ENCODE measurements around the gene SPN. TPM values are rescaled to one million over a fixed set of nuclear protein-coding genes. Genes with fewer than 3 reads are reported as not detected.
A peak's percentile ranks its signal among the peaks of the same experiment; 100 is the strongest.
"Not testable (repeated sequence)": the region's sequence is repeated elsewhere in the genome, so short reads cannot be mapped to it uniquely, and the experiment has no call there.

Gene SPN
- total and polyA plus RNA-seq, 9 of the 15 experiments (the other 6 are each of a cell fraction or from before 2014, with no cell fraction given) = 24.3 to 225 (median 79.4) TPM

DNA sequence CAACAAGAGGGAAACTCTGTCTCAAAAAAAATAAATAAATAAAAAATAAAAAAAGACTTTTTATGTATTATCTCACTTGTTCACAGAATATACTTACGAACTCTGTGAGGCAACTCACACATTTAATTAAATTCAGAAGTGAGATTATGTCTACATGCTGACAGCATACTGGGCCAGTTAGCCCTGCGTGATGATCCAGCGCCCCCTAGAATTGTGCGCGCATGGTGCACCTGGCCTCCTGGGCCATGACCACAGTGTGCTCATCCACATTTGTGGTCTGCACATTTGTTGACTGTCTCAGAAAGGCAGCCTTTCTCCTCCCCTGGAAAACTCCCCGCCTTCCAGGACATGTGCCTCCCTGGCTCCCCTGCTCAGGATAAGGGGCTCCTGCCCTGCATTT is 42.5 kb upstream of the SPN start:
- DNase-seq (ENCODE audit: extremely low read depth in 1 of 4, low spot score in 3 of 4) (peak in 3 of 4 experiments; percentile 15 to 81 (median 30)), ATAC-seq (peak; percentile 83)
- H3K4me3 ChIP-seq; H3K9me1 ChIP-seq (ENCODE audit: control insufficient read depth, insufficient read depth, low read length); in situ Hi-C loops (cut with MboI); H3K36me3 ChIP-seq (ENCODE audit: control insufficient read depth, insufficient read depth, low read length); H3K9me3 ChIP-seq (replicated peaks; ENCODE audit: control insufficient read depth, insufficient read depth, low read depth, low read length); BruUV-seq (replicated peaks); H3K27me3 ChIP-seq (ENCODE audit: control insufficient read depth in 2 of 2, insufficient read depth in 2 of 2, low read length in 2 of 2); H3K4me1 ChIP-seq (replicated peaks in 1 of 2; ENCODE audit: control insufficient read depth in 2 of 2, insufficient read depth in 2 of 2, low read length in 2 of 2); FAIRE-seq; H3K4me2 ChIP-seq (ENCODE audit: insufficient read depth, low read length); H4K20me1 ChIP-seq (replicated peaks; ENCODE audit: control insufficient read depth, insufficient read depth, low read length); POLR2A ChIA-PET; H3K9ac ChIP-seq (ENCODE audit: insufficient read depth in 1 of 2, low read depth in 2 of 2, low read length in 2 of 2); CTCF ChIA-PET (ENCODE audit: low intra/inter-chr PET ratio); H3K79me2 ChIP-seq (ENCODE audit: control insufficient read depth, insufficient read depth, low read length); H2AFZ ChIP-seq (ENCODE audit: low read depth, low read length); intact Hi-C loops (cut with micrococcal nuclease); H3K27ac ChIP-seq (ENCODE audit: extremely low read depth, low read depth, low read length); TF ChIP-seq JUND (tag; IDR thresholded peaks at IDR 0.05; ENCODE audit: borderline replicate concordance, low read depth, low read length): not testable (repeated sequence)
- 54% methylated on average over 5 of the region's 6 CpGs for WGBS (ENCODE audit: insufficient coverage, low coverage, missing lambda C conversion rate)
- TF ChIP-seq JUND (IDR thresholded peaks at IDR 0.05; ENCODE audit: borderline replicate concordance, low read depth, low read length) (0 out of 2 replicates have a peak, but pooled peaks have one; percentile 10), KLF16 (IDR thresholded peaks at IDR 0.05) (peak; percentile 30; the same call in 1 of the 2 replicates), SMAD4 (CRISPR knock-in tag; conservative IDR thresholded peaks at IDR 0.05) (0 out of 2 replicates have a peak, but pooled peaks have one; percentile 33), CXXC5 (CRISPR knock-in tag; IDR thresholded peaks at IDR 0.05) (0 out of 2 replicates have a peak, but pooled peaks have one; percentile 25)
- TF ChIP-seq, protein P1, sequence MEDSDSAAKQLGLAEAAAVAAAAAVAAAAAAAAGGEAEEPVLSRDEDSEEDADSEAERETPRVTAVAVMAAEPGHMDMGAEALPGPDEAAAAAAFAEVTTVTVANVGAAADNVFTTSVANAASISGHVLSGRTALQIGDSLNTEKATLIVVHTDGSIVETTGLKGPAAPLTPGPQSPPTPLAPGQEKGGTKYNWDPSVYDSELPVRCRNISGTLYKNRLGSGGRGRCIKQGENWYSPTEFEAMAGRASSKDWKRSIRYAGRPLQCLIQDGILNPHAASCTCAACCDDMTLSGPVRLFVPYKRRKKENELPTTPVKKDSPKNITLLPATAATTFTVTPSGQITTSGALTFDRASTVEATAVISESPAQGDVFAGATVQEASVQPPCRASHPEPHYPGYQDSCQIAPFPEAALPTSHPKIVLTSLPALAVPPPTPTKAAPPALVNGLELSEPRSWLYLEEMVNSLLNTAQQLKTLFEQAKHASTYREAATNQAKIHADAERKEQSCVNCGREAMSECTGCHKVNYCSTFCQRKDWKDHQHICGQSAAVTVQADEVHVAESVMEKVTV (CRISPR knock-in tag; IDR thresholded peaks at IDR 0.05) = peak; percentile 59
- TF ChIP-seq, protein P2, sequence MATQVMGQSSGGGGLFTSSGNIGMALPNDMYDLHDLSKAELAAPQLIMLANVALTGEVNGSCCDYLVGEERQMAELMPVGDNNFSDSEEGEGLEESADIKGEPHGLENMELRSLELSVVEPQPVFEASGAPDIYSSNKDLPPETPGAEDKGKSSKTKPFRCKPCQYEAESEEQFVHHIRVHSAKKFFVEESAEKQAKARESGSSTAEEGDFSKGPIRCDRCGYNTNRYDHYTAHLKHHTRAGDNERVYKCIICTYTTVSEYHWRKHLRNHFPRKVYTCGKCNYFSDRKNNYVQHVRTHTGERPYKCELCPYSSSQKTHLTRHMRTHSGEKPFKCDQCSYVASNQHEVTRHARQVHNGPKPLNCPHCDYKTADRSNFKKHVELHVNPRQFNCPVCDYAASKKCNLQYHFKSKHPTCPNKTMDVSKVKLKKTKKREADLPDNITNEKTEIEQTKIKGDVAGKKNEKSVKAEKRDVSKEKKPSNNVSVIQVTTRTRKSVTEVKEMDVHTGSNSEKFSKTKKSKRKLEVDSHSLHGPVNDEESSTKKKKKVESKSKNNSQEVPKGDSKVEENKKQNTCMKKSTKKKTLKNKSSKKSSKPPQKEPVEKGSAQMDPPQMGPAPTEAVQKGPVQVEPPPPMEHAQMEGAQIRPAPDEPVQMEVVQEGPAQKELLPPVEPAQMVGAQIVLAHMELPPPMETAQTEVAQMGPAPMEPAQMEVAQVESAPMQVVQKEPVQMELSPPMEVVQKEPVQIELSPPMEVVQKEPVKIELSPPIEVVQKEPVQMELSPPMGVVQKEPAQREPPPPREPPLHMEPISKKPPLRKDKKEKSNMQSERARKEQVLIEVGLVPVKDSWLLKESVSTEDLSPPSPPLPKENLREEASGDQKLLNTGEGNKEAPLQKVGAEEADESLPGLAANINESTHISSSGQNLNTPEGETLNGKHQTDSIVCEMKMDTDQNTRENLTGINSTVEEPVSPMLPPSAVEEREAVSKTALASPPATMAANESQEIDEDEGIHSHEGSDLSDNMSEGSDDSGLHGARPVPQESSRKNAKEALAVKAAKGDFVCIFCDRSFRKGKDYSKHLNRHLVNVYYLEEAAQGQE (IDR thresholded peaks at IDR 0.05; ENCODE audit: borderline replicate concordance) = peak; percentile 38; the same call in 1 of the 2 replicates
- TF ChIP-seq, protein P2 (CRISPR knock-in tag; IDR thresholded peaks at IDR 0.05; ENCODE audit: low read depth) = not testable (repeated sequence)
- TF ChIP-seq, protein P3, sequence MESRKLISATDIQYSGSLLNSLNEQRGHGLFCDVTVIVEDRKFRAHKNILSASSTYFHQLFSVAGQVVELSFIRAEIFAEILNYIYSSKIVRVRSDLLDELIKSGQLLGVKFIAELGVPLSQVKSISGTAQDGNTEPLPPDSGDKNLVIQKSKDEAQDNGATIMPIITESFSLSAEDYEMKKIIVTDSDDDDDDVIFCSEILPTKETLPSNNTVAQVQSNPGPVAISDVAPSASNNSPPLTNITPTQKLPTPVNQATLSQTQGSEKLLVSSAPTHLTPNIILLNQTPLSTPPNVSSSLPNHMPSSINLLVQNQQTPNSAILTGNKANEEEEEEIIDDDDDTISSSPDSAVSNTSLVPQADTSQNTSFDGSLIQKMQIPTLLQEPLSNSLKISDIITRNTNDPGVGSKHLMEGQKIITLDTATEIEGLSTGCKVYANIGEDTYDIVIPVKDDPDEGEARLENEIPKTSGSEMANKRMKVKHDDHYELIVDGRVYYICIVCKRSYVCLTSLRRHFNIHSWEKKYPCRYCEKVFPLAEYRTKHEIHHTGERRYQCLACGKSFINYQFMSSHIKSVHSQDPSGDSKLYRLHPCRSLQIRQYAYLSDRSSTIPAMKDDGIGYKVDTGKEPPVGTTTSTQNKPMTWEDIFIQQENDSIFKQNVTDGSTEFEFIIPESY (CRISPR knock-in tag; IDR thresholded peaks at IDR 0.05) = peak; percentile 56; the same call in 1 of the 2 replicates
